Ishikawa (cell line): ENCODE measurements around the gene MYOT.

Experiments
- CEBPB ChIP-seq: IDR thresholded peaks from 2 replicates; pipeline ENCODE4 v1.6.1; 2012
- CREB1 ChIP-seq: IDR thresholded peaks from 2 replicates; pipeline ENCODE4 v1.6.1; 2012; ENCODE audit warnings: low read depth
- EGR1 ChIP-seq: IDR thresholded peaks from 2 replicates; pipeline ENCODE4 v1.6.1; 2012
- EP300 ChIP-seq: IDR thresholded peaks from 2 replicates; pipeline ENCODE4 v1.6.1; 2012; ENCODE audit warnings: borderline replicate concordance
- FOXM1 ChIP-seq: IDR thresholded peaks from 2 replicates; pipeline ENCODE4 v1.6.1; 2012; ENCODE audit warnings: low read depth, borderline replicate concordance
- NFIC ChIP-seq: IDR thresholded peaks from 2 replicates; pipeline ENCODE4 v1.6.1; 2012
- RAD21 ChIP-seq: IDR thresholded peaks from 2 replicates; pipeline ENCODE4 v1.6.1; 2012; ENCODE audit warnings: low read depth
- TAF1 ChIP-seq: IDR thresholded peaks from 2 replicates; pipeline ENCODE4 v1.6.1; 2012; ENCODE audit warnings: low read depth, mild to moderate bottlenecking
- TCF12 ChIP-seq: IDR thresholded peaks from 2 replicates; pipeline ENCODE4 v1.6.1; 2012; ENCODE audit warnings: low read depth
- TEAD4 ChIP-seq: IDR thresholded peaks from 2 replicates; pipeline ENCODE4 v1.6.1; 2012
- YY1 ChIP-seq: IDR thresholded peaks from 2 replicates; pipeline ENCODE4 v1.6.1; 2012; ENCODE audit warnings: low read depth
- ZBTB7A ChIP-seq: IDR thresholded peaks from 2 replicates; pipeline ENCODE4 v1.6.1; 2012; ENCODE audit warnings: low read depth
- TF ChIP-seq, protein P1 (sequence below): IDR thresholded peaks from 2 replicates; pipeline ENCODE4 v1.6.1; 2012; ENCODE audit warnings: low read depth, mild to moderate bottlenecking
- TF ChIP-seq, protein P2 (sequence below): IDR thresholded peaks from 2 replicates; pipeline ENCODE4 v1.6.1; 2012
- TF ChIP-seq, protein P3 (sequence below): IDR thresholded peaks from 2 replicates; pipeline ENCODE4 v1.6.1; 2012

The MYOT gene

DNA sequence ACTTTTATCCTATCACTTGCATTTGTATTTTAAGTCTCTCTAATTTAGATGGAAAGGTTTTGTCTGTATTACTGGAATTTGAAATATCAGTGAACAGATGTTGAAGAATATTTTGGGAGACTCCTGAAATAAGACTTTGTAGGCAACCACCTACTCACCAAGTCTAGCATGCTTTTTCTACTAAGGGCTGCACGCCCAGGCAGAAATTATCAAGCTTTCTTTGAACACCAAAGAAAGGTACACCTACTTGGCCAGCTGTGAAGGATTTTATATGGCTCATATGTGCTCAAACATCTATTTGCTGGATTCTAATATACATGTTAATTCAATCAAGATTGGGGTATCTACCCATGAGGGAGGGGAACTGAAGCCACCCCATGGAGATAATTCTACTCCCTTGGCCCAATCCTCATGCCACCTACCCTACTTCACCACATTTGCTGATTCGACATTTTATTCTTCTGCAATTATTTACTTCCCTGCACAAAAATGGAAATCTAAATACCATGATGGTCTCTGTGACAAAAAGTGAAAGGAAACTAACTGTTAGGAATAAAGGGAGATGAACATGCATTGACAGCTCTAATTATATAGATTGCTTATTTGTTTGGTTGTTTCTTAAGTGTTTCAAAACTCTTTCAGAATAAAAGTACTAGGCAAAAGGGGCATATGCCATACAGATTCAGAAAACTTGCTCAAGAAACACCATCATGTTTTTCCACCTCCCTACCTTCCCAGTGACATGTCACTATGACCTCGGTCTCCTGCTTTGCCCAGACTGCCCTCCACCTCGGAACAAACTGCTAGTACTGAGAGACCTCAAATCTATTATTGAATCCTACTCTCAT lies 895 bp upstream of the MYOT start:
- TF ChIP-seq, protein P1, sequence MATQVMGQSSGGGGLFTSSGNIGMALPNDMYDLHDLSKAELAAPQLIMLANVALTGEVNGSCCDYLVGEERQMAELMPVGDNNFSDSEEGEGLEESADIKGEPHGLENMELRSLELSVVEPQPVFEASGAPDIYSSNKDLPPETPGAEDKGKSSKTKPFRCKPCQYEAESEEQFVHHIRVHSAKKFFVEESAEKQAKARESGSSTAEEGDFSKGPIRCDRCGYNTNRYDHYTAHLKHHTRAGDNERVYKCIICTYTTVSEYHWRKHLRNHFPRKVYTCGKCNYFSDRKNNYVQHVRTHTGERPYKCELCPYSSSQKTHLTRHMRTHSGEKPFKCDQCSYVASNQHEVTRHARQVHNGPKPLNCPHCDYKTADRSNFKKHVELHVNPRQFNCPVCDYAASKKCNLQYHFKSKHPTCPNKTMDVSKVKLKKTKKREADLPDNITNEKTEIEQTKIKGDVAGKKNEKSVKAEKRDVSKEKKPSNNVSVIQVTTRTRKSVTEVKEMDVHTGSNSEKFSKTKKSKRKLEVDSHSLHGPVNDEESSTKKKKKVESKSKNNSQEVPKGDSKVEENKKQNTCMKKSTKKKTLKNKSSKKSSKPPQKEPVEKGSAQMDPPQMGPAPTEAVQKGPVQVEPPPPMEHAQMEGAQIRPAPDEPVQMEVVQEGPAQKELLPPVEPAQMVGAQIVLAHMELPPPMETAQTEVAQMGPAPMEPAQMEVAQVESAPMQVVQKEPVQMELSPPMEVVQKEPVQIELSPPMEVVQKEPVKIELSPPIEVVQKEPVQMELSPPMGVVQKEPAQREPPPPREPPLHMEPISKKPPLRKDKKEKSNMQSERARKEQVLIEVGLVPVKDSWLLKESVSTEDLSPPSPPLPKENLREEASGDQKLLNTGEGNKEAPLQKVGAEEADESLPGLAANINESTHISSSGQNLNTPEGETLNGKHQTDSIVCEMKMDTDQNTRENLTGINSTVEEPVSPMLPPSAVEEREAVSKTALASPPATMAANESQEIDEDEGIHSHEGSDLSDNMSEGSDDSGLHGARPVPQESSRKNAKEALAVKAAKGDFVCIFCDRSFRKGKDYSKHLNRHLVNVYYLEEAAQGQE, result no peak
- TF ChIP-seq YY1 (no peak), CREB1 (no peak), RAD21 (no peak), CEBPB (no peak), TEAD4 (no peak), EP300 (no peak), NFIC (no peak), TCF12 (no peak), TAF1 (no peak), EGR1 (no peak), FOXM1 (no peak), ZBTB7A (no peak)
- TF ChIP-seq, protein P2, sequence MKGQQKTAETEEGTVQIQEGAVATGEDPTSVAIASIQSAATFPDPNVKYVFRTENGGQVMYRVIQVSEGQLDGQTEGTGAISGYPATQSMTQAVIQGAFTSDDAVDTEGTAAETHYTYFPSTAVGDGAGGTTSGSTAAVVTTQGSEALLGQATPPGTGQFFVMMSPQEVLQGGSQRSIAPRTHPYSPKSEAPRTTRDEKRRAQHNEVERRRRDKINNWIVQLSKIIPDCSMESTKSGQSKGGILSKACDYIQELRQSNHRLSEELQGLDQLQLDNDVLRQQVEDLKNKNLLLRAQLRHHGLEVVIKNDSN, result no peak
- TF ChIP-seq, protein P3, sequence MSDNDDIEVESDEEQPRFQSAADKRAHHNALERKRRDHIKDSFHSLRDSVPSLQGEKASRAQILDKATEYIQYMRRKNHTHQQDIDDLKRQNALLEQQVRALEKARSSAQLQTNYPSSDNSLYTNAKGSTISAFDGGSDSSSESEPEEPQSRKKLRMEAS, result no peak

DNA sequence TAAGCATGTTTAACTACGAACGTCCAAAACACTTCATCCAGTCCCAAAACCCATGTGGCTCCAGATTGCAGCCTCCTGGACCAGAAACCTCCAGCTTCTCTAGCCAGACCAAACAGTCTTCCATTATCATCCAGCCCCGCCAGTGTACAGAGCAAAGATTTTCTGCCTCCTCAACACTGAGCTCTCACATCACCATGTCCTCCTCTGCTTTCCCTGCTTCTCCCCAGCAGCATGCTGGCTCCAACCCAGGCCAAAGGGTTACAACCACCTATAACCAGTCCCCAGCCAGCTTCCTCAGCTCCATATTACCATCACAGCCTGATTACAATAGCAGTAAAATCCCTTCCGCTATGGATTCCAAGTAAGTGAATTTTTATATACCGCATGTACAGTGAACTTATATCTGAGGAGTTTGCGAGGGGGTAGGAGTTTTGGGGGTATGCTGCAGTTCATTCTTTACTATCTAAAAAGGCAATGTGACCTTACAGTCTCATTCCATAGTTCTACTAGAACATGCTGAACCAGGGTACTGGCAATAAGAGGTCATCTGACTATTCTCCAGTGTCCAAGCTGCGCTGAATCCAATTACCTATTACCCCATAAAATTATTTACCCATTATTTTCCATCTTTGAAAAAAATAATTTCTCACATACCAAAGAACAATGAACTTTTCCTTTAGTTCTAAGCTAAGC lies 3.1 kb downstream of the MYOT start:
- TF ChIP-seq TCF12 (no peak), TEAD4 (no peak), EP300 (no peak), CREB1 (no peak), FOXM1 (no peak), YY1 (no peak), NFIC (no peak)
- TF ChIP-seq, protein P3, result no peak
- TF ChIP-seq, protein P2, result no peak

DNA sequence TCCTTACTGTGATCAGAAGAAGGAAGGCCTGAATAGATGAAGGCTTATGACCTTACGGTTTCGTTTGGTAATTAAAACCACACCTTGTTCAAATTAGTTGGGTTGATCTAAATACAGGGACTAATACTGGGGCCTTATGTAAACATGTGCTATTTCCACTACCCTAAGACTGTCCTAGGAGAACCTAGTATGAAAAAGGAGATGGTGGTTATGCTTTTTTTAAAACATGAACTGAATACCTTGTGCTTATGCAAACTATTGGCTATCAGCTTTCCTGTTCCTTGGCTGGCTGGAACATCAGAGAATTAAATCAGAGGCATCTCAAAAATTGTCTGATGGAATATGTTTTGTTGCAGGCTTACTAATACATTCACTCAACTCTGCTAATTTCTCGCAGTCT lies 3.9 kb downstream of the MYOT start:
- TF ChIP-seq RAD21 (no peak), YY1 (no peak), ZBTB7A (no peak), EP300 (no peak), TCF12 (no peak), NFIC (no peak)
- TF ChIP-seq, protein P1, result no peak
- TF ChIP-seq, protein P3, result no peak

DNA sequence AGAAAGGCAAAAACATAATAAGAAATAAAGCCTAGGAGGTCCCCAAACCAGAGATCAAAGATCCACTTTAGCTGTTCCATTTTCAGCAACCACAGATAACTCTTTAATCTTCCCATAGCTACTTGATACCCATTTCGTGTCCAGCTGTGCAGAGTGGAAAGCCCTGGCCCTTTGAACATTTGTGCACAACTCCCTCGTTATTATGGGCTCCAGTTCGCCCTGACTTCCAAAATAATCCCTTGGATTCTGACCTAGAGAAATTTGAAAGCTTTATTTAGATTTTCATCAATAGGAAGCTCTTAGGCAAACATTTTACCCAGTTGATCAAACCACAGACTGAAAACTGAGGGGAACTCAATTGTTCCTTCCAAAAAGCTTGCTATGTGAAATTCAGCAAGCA lies 4.8 kb downstream of the MYOT start:
- TF ChIP-seq, protein P1, result no peak
- TF ChIP-seq FOXM1 (no peak), EP300 (no peak), RAD21 (no peak), YY1 (no peak), TEAD4 (no peak), NFIC (no peak), CEBPB (no peak), CREB1 (no peak), EGR1 (no peak), TAF1 (no peak), ZBTB7A (no peak), TCF12 (no peak)
- TF ChIP-seq, protein P2, result no peak
- TF ChIP-seq, protein P3, result no peak
